HuH-7 (cell line): ENCODE data around the gene VDR.
A peak's percentile ranks its signal among the peaks of the same experiment; 100 is the strongest.

ENCODE experiments used
- DNase-seq: peaks from one replicate; pipeline ENCODE4 v3.0.0; 2011; ENCODE audit warnings: low spot score

VDR gene

GRCh38 chr12:47870175-47870781, 34.5 kb downstream of the VDR start:
- DNase-seq = peak; percentile 92

- no peak for DNase-seq
Measured at GRCh38 chr12:47868552-47869031, 36.2 kb downstream of the VDR start.

- DNase-seq = no peak
Measured at GRCh38 chr12:47868041-47868440, 36.8 kb downstream of the VDR start.

- DNase-seq = no peak
Measured at GRCh38 chr12:47867495-47867941, 37.3 kb downstream of the VDR start.

- no peak for DNase-seq
Measured at GRCh38 chr12:47864646-47865235, 40.1 kb downstream of the VDR start.

- DNase-seq = no peak
Measured at GRCh38 chr12:47863985-47864384, 40.8 kb downstream of the VDR start.

GRCh38 chr12:47863467-47863866, 41.3 kb downstream of the VDR start:
- no peak for DNase-seq

- DNase-seq = no peak
Measured at GRCh38 chr12:47862881-47863280, 41.9 kb downstream of the VDR start.

- DNase-seq = no peak
Measured at GRCh38 chr12:47862167-47862750, 42.5 kb downstream of the VDR start.

GRCh38 chr12:47860873-47861272, 43.9 kb downstream of the VDR start:
- DNase-seq = no peak

- DNase-seq = no peak
Measured at GRCh38 chr12:47860279-47860841, 44.4 kb downstream of the VDR start.

GRCh38 chr12:47858511-47859266, 46.1 kb downstream of the VDR start:
- no peak for DNase-seq

GRCh38 chr12:47856721-47857575, 47.8 kb downstream of the VDR start:
- no peak for DNase-seq

- no peak for DNase-seq
Measured at GRCh38 chr12:47856094-47856493, 48.7 kb downstream of the VDR start.

- DNase-seq = no peak
Measured at GRCh38 chr12:47855502-47855901, 49.3 kb downstream of the VDR start.

- DNase-seq = no peak
Measured at GRCh38 chr12:47854531-47854930, 50.3 kb downstream of the VDR start.

- DNase-seq = peak; percentile 59
Measured at GRCh38 chr12:47852096-47852571, 52.7 kb downstream of the VDR start.

- no peak for DNase-seq
Measured at GRCh38 chr12:47851303-47851952, 53.4 kb downstream of the VDR start.

- peak; percentile 69 for DNase-seq
Measured at GRCh38 chr12:47850153-47851084, 54.4 kb downstream of the VDR start.

GRCh38 chr12:47849261-47849660, 55.5 kb downstream of the VDR start:
- DNase-seq = no peak
